GOT3 (cell line): ENCODE results near the gene LDHD.
A peak's percentile ranks its signal among the peaks of the same experiment; 100 is the strongest.
"Not testable (repeated sequence)": the region's sequence is repeated elsewhere in the genome, so short reads cannot be mapped to it uniquely, and the experiment has no call there.

Source experiments
- DNase-seq: peaks from one replicate; lab custom pipeline; 2025; ENCODE audit warnings: mixed read lengths; lab: John Stamatoyannopoulos, UW

LDHD gene

DNA sequence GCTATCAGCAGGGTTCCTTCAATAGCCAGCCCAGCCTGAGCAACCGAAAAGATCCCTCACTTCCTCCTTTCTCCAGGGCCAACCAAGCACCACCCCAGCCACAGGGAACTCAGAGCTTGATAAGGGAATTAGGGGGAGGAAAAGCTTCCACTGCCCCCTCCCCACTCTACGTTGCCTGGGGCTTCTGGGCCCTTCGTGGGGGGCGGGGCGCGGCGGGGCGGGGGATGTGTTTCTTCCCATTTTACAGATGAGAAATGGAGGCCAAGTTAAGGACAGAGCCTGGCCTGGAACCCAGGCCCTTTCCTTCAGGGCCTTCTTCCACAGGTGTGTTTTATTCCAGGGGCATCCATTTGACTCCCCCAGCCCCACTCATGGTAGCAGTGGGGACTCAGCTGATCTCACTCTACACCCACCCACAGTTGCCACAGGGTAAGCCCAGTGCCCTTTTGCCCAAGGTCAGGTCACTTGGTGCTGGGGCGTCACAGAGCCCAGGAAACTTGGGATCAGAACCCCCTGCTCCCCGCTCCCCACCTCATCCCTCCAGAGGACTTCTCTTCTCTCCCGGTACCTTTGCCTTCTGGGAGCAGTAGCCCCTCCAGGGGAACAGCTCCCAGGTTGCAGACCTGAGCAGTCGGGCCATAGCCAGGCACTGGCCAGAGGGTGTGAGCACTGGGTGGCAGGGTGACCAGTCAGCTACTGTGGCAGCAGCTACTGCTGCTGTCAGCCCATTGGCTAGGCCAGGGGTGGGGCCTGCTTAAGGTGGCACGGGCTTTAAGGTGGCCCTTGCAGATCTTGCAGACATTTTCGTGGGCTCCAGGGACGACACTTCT lies at the start of gene LDHD:
LDHD (minus strand) TSS at position 700 of the 830 bp plus-strand sequence; CDS start at position 640, 60 bp downstream.
- DNase-seq, result peak; percentile 20

DNA sequence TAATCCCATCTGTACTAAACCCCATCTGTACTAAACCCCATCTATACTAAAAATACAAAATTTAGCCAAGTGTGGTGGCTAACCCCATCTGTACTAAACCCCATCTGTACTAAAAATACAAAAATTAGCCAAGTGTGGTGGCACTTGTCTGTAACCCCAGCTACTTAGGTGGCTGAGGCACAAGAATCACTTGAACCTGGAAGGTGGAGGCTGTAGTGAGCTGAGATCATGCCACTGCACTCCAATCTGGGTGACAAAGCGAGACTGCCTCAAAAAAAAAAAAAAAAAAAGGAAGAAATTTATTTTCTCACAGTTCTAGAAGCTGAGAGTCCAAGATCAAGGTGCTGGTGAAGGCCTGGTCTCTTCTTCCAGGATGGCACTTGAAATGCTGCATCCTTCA lies 43.8 kb upstream of the LDHD start:
- DNase-seq, result no peak

DNA sequence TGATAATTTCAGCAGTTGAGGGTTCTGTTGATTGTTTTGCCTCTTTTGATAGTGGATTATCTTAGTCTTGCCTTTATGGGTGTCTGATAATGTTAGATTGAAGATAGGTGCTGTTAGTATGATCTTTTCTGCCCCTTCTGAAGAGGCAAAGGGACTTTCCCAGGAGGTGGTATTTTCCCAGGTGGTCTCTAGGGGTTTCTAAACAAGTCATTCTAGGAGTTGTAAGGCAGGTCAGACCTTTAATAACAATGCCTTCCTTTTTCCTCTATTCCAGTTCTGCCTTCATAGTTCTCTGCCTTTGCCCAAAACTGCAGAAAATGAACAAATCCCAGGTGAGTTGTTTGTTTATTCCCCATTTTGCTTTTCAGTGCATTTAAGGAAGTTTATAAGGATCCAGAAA lies 36.1 kb upstream of the LDHD start:
- no peak for DNase-seq

DNA sequence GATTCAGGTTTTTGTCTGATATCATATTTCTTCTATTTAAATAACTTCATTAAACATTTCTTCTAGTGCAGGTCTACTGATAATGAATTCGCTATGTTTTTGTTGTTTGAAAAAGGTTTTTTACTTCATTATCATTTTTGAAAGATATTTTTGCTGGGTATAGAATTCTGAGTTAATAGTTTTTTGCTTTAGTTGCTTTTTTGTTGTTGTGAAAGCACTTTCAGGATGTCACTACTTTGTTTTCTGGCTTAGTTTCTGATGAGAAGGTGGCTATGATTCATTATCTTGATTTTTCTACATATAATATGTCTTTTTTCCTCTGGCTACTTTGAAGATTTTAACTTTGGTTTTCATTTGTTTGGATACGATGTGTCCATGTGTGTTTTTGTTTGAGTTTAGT lies 35.2 kb upstream of the LDHD start:
- no peak for DNase-seq

DNA sequence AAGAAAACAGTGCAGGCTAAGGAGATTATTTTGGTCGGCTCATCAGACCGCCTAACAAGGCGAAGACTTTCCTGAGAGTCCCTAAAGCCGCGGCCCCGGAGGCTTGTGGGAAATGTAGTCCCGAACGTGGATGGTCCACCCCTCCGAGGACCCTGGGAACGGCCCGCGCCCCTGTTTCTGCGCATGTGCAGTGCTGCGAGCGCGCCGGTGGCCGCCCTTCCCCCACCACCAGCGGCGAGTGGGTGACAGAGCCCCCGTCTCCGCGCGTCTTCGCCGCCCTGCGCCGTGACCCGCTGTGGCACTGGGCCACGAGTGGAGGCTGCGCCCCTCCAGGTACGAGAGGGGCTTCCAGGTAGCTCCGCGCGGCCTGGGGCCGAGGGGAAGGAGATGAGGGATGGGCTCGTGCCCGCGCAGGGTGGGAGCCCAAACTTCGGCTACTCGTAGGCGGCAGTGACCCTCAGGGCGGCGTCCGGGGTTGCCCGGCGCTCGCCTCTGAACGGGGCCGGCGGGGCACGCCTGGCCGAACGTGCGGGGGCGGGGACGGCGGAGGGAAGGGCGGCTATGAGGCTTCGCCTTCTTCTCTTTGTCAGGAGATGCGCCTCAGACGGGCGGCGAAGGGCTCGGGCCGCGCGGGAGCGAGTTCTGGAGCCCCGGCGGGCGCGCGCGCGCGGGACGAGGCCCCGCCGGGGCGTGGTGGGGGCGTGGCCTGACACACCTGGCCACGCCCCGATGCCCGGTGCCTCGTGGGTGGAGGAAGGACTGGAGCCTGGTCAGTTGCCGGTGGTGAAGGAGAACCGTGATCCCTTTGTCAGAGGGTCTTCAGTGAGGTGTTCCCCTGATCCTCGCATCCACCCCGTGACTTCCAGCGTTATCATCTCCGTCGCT lies 32.0 kb upstream of the LDHD start, which contains the start of gene ZFP1:
ZFP1 (plus strand) TSS at position 214 of the 885 bp plus-strand sequence. CDS start 4,428 bp downstream, outside the sequence.
- peak; percentile 74 for DNase-seq

DNA sequence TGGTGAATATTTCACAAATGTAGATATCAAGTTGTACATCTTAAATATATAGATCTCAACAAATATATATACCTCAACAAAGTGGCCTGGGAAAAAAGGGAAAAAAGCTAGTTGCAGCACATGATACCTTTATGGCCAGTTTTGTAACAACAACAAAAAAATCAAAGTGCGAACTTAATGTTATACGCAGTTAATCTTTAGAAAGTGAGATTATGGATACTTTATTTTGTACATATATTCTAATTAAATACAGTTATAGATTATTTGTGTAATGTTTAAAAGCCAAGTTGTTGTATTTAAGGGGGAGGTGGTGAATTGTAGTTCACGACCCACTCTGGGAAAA lies 31.4 kb upstream of the LDHD start:
- no peak for DNase-seq

DNA sequence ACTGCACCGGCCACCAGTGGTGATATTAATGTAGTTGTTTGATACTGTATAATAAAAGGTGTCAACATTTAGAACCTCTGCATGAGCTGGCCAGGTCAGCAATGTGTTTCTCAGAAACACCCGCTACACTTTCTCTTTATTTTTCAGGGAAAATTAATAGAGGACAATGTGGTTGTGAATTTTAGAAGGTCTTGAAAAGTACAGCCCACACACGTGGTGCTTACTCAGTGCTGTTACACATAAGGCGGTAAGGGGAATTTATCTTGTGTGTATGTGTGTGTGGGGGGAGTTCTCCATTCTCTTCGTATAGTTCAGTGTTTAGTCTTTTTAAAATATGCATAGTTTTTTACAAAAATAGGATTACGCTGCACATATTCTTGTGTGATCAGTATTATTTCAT lies 27.4 kb upstream of the LDHD start:
- DNase-seq, result no peak

DNA sequence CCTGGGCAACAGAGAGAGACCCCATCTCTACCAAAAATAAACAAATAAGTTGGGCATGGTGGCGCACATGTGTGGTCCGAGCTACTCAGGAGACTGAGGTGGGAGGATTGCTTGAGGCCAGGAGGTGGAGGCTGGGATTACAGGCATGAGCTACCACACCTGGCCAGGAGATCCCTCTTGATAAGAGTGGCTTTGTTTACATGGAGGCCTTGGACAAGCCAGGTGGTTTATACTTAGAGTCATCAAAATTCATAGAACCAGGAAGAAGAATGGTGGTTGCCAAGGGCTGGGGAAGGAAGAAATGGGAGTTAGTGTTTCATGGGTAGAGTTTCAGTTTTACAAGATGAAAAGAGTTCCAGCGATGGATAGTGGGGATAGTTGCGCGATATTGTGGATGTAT lies 22.9 kb upstream of the LDHD start:
- DNase-seq, result no peak

DNA sequence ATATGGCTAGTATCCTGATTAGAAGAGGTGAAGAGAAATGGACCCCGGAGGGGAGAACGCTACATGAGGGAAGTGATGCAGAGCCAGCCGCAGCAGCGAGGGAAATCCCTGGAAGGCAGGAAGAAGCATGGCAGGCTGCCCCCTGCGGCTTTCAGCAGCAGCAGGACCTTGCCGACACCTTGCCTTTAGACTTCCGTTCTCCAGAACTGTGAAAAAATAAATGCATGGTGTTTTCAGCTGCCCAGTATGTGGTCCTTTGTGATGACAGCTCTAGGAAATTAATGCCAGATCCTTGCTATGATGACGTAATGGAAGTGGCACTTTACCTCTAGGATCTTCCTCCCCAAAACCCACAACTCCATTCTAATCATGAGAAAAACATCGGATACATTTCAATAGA lies 22.1 kb upstream of the LDHD start:
- no peak for DNase-seq

DNA sequence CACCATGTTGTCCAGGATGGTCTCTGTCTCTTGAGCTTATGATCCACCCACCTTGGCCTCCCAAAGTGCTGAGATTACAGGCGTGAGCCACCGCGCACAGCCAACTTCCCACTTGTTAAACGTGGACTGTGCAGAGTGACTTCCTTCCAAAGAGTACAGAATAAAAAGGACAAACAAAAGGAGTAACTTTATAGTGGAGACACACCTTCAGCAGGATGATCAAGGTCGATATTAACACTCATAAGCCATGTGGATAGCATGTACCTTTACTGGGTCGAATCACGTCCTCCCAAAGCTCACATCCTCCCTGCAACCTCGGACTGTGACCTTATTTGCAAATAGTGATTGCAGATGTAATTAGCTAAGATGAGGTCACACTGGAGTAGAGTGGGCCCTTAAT lies 21.7 kb upstream of the LDHD start:
- DNase-seq, result no peak

DNA sequence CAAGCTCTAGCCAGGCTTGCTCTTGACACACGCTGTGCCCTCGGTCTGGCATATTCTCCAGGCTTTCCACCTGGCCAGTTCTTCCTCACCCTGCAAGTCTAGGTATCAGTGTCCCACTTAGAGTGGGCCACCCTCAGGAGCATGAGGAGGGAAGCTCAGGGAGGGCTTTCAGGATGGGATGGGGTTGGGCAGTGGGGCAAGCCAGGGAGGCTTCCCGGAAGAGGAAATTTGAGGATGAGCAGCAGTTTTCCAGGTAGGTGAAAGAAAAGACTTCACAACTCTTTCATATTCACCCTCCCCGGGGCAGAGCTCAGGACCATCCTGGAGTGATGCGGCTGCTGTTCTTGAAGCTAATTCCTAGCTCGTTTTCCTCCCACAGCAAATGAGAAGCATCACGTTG lies 14.5 kb upstream of the LDHD start:
- DNase-seq, result no peak

DNA sequence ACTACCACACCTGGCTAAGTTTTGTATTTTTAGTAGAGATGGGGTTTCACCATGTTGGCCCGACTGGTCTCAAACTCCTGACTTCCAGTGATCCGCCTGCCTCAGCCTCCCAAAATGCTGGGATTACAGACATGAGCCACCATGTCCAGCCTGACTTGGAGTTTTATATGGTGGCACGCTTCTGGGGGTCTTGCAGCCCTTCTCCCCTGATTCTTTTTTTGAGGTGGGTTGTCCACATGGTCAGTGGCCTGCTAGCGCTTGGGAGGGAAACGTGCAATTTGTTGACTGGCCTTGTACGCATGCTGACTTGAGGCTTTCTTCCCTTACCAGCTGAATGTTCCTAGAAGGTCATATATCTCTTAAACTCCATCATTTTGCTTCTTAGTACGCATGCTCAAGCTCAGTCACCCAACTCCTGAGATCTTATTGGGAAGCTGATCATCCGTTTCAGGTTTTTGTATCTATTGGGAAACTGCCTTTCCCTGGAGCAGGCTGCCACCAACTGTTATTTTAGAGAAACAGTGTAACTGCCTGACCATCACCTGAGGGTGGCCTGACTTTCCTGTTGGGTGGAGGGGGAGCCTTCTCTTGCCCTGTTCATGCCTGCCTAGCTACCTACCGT lies 13.7 kb upstream of the LDHD start:
- no peak for DNase-seq

DNA sequence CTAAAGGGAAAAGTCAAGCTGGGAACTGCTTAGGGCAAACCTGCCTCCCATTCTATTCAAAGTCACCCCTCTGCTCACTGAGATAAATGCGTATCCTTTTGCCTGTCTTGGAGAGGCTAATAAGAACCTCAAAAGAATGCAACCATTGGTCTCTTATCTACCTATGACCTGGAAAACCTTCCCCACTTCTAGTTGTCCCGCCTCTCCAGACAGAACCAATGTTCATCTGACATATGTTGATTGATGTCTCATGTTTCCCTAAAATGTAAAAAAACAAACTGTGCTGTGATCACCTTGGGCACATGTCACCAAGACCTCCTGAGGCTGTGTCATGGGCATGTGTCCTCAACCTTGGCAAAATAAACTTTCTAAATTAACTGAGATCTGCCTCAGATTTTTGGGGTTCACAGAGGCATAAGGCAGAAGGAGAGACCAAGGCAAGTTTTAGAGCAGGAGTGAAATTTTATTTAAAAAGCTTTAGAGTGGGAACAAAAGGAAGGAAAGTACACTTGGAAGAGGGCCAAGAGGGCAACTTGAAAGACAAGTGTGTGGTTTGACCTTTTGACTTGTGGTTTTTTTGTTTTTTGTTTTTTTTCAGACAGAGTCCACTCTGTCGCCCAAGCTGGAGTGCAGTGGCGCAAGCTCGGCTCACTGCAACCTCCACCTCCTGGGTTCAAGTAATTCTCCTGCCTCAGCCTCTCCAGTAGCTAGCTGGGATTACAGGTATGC lies 13.0 kb upstream of the LDHD start:
- not testable (repeated sequence) for DNase-seq

DNA sequence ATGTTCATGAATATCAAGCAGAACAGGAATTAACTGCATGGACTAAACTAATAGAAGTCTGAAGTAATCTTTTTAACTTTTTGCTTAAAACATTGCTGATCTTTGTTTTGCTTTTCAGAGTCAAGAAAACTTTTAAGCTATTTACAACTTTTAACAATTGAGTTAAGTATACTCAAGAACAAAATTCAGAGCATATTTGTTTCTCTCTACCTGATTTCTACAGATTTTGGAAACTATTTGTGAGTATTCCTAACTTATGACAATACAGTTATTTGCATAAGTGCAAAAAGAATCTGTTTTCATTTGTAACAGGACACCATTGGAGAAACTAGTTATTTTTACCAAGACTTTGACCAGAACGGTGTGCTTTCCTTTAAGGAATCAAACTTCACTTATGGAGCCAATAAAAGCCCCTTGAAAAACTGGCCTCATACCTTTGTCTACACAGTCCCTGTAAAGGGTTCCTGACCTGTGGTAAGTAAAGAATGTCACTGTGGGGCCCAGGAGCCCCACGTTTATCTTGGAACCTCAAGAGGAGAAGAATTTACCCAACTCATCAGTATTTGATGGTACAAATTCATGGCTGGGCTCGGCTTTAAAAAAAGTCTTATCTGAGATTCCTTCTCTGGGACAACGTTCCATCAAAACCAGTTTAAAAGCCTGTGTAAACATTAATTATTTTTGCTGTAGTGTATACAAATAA lies 11.3 kb upstream of the LDHD start:
- no peak for DNase-seq

DNA sequence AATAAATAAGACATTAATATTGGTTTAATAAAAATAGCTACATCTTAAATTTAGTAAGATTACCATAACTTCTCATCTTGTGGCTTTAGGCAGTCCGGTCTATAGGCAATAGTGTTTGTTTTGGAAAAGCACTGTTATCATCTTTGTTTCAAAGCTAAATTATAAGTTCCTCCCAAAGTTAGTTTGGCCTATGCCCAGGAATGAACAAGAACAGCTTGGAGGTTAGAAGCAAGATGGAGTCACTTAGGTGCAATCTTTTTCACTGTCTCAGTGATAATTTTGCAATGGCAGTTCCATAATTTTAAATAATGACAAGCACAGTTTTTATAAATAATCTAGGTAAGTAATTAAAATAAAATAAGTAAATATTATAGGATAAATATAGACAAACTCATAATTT lies 6.0 kb upstream of the LDHD start:
- no peak for DNase-seq

DNA sequence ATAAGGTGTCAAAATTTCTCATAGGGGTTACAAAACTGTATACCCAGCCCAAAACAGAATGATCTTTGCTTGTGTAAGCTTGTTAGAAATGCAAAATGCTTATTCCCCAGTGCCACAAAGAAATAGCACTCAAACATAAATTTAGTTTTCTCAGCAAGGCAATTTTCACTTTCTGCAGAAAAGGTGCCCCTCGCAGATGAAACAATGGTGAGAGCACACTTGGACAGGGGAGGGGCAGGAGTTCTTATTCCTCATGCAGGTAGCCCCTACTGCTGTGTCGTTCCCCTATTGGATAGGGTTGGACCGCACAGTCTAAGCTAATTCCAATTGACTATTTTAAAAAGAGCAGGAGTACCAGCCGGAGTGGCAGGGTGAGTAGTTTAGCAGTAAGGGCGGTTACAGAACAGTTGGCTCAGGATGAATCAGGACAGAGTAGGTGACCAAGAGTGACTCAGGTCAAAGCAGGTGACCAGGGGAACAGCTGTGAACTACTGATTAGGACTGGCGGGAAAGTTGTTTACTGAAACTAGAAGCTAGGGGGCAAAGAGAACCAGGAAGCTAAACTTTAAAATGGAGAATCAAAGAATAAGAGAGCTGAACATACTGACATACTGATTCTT lies 5.5 kb upstream of the LDHD start:
- no peak for DNase-seq

DNA sequence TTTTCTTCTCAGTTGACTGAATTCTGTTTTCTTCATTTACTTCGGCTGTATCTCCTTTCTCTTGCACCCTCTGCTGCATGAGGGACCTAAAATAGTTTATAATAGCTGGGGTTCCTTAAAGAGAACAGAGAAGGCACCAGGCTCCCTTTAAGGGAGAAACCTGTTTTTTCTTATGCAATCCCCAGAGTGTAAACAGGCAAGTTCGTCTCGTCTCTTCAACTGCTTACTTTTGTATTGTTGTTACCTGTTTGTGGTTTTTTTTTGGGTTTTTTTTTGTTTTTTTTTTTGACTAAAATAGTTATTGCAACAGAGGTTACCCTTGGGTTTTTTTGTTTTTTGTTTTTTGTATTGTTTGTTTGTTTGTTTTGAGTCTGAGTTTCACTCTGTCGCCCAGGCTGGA lies 3.7 kb upstream of the LDHD start:
- DNase-seq, result no peak

DNA sequence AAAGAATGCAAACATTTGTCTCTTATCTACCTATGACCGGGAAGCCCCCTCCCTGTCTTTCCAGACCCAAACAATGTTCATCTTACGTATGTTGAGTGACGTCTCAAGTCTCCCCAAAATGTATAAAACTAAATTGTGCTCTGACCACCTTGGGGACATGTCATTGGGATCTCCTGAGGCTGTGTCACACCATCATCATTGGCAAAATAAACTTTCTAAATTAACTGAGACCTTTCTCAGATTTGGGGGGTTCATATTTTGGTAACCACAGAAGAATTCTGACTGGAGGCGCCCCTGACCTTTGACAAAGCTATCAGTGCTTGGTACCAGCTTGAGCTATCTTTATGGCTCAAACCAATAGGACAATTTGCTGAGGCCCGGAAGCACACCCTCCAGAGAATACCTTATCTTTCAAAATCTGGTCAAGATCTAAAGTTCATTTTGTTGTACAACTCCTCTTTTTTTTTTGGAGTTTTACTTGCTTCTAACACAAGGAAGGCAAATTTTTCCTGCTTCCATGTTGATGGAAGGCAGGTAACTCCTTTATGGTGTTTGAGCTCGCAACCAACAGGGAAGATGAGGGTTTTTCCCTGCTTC lies 2.5 kb upstream of the LDHD start:
- DNase-seq, result no peak

DNA sequence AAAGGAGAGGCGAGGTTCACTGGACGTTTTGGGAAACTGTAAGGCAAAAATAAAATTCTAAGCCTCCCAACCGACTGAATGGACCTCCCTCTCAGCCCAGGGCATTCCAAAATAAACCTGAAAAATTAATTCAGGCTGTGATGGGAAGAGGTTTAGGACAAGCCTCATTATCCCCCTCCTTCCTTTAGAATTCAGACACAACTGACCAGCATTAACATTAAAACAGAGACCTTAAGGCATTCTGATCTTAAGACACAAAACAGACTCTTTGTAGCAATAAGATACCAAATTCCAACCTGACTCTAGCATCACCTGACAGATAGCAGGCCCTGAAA lies 298 bp upstream of the LDHD start:
- no peak for DNase-seq

DNA sequence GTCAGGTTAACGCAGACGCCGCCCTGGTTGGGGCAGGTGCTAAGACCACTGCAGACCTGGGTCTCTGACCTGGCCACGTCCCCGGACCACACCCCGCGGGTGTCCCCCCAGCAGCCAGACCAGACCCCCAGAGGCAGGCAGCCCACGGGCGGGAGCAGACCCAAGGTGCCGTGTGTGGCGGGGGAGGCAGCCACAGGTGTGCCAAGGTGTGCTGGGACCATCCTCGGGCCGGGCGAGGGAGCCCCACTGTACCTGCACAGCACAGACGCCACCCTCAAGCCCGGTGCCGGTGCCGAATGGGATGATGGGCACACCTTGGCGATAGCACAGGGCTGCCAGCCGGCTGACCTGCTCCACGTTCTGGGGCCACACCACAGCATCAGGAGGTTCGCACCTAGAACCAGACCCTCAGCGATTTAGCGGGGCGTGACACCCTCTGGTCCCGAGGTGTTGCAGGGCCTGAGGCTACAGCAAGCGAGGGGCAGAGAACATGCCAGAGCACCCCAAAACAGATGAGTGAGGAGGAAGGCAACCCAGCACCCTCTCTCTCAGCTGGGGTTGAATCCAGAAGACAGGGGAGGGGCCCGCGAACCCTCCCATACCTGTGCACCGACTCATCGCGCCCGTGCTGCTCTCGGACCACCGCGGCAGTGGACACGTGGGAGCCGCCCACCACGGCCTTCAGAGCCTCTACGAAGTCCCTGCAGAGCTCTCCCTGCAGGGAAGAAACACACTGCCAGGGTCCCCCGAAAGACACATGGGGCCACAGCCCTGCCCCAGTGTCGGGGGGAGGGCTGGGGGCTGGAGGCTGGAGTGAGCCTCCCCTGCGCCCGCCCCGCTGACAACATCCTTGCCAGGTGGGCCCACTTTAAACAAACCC lies 1.4 kb downstream of the LDHD start:
- no peak for DNase-seq
